Endothelial cell of umbilical vein (primary cell): Measurements from ENCODE around the gene SPECC1L. TPM values are rescaled to one million over a fixed set of nuclear protein-coding genes. Genes with fewer than 3 reads are reported as not detected.

Experiments used
- BruUV-seq: library from RNA; stranded (reverse); fragments of 400-500 nt; replicated peaks from 2 replicates; lab custom pipeline; 2021; lab: Mats Ljungman, UMichigan
- CTCF ChIA-PET: fragments of 300-600, 350-600 bp; sonication (Branson Sonifier 250); formaldehyde crosslinking; loops from one replicate; lab custom pipeline; 2021; ENCODE audit warnings: antibody characterized with exemption, inconsistent platforms; lab: Charles Lee
- POLR2A ChIA-PET: fragments of 300-600, 350-600 bp; sonication (Branson Sonifier 250); formaldehyde crosslinking; loops from one replicate; lab custom pipeline; 2021; ENCODE audit warnings: antibody characterized with exemption, inconsistent platforms; lab: Charles Lee
- DNase-seq: peaks from one replicate; pipeline ENCODE4 v3.0.0-alpha.2; 2011; ENCODE audit warnings: low read depth, low spot score
- FAIRE-seq: peaks from 2 replicates; lab custom pipeline; 2011; peaks lifted over from hg19 to GRCh38; lab: Jason Lieb, UNC
- H2AFZ ChIP-seq: 2 replicates; pipeline ENCODE4 v1.6.0; 2012; ENCODE audit warnings: low read depth, low read length, control low read depth, inconsistent platforms
- H3K27ac ChIP-seq: 2 replicates; pipeline ENCODE4 v1.5.1; 2011; ENCODE audit warnings: low read depth, mild to moderate bottlenecking, control low read depth, low read length, moderate library complexity; ENCODE audit not compliant: insufficient read depth
- H3K27me3 ChIP-seq, 2 experiments: 2 replicates each; pipeline versions ENCODE4 v1.6.0 to v1.6.1; 2011; ENCODE audit warnings: low read length in 2 of 2, mixed read lengths in 1 of 2; ENCODE audit not compliant: control insufficient read depth in 2 of 2, insufficient read depth in 2 of 2
- H3K36me3 ChIP-seq, 2 experiments: 2 replicates in 1 of 2; 3 replicates in 1 of 2; pipeline ENCODE4 v1.5.1; 2011; ENCODE audit warnings: low read length in 2 of 2, mild to moderate bottlenecking in 1 of 2, moderate library complexity in 1 of 2; ENCODE audit not compliant: control insufficient read depth in 2 of 2, insufficient read depth in 2 of 2; ENCODE audit errors: extremely low read depth in 1 of 2
- H3K4me1 ChIP-seq: 3 replicates; pipeline ENCODE4 v1.5.1; 2011; ENCODE audit warnings: mild to moderate bottlenecking, low read length; ENCODE audit not compliant: control insufficient read depth, insufficient read depth; ENCODE audit errors: extremely low read depth
- H3K4me2 ChIP-seq: 2 replicates; pipeline ENCODE4 v1.6.1; 2011; ENCODE audit warnings: low read length, control low read depth, mixed read lengths; ENCODE audit not compliant: insufficient read depth
- H3K4me3 ChIP-seq, 3 experiments: fragments of 200-600 bp in 1 of 3; sonication (generic), shearing (Covaris generic) in 1 of 3; replicated peaks in 1 of 3; 2 replicates each; pipeline ENCODE4 v1.5.1; 2011 to 2016; ENCODE audit warnings: control low read depth in 3 of 3, low read length in 3 of 3, mild to moderate bottlenecking in 2 of 3, inconsistent platforms in 1 of 3, low read depth in 1 of 3, moderate library complexity in 1 of 3; ENCODE audit not compliant: insufficient read depth in 1 of 3
- H3K79me2 ChIP-seq: 2 replicates; pipeline ENCODE4 v1.6.0; 2012; ENCODE audit warnings: low read length, inconsistent platforms; ENCODE audit not compliant: control insufficient read depth, insufficient read depth
- H3K9ac ChIP-seq: replicated peaks from 2 replicates; pipeline ENCODE3; 2011; ENCODE audit warnings: low read length, control low read depth; ENCODE audit not compliant: insufficient read depth; ENCODE audit errors: extremely low read depth
- H3K9me1 ChIP-seq: replicated peaks from 3 replicates; pipeline ENCODE4 v1.6.0; 2011; ENCODE audit warnings: mild to moderate bottlenecking, low read length; ENCODE audit not compliant: control insufficient read depth, insufficient read depth; ENCODE audit errors: extremely low read depth
- H3K9me3 ChIP-seq: replicated peaks from 2 replicates; pipeline ENCODE4 v1.5.1; 2012; ENCODE audit warnings: low read length, inconsistent platforms; ENCODE audit not compliant: control insufficient read depth, insufficient read depth
- H4K20me1 ChIP-seq: replicated peaks from 2 replicates; pipeline ENCODE3; 2011; ENCODE audit warnings: mild to moderate bottlenecking, low read length; ENCODE audit not compliant: control insufficient read depth, insufficient read depth; ENCODE audit errors: extremely low read depth
- CTCF ChIP-seq, 2 donors: IDR thresholded peaks; 1 replicate in 1 of 2; 2 replicates in 1 of 2; pipeline ENCODE4 v1.5.1; 2011; ENCODE audit warnings: low read length in 2 of 2, mild to moderate bottlenecking in 2 of 2, moderate library complexity in 2 of 2, control low read depth in 1 of 2, inconsistent platforms in 1 of 2, low read depth in 1 of 2; ENCODE audit not compliant: insufficient read depth in 1 of 2; ENCODE audit errors: extremely low read depth in 1 of 2
- EZH2 ChIP-seq: IDR thresholded peaks from 2 replicates; pipeline ENCODE4 v1.6.1; 2012; ENCODE audit warnings: borderline replicate concordance, low read depth, mild to moderate bottlenecking, moderate library complexity, low read length, inconsistent platforms; ENCODE audit not compliant: severe bottlenecking
- FOS ChIP-seq: IDR thresholded peaks from 2 replicates; pipeline ENCODE4 v1.6.1; 2011; ENCODE audit warnings: mild to moderate bottlenecking, low read length, moderate library complexity, borderline replicate concordance; ENCODE audit not compliant: insufficient read depth
- GATA2 ChIP-seq: IDR thresholded peaks from 2 replicates; pipeline ENCODE4 v1.7.0; 2011; ENCODE audit warnings: low read depth, mild to moderate bottlenecking, moderate library complexity, mixed read lengths, low read length; ENCODE audit not compliant: insufficient read length, insufficient read depth
- JUN ChIP-seq: IDR thresholded peaks from 2 replicates; pipeline ENCODE4 v1.6.1; 2011; ENCODE audit warnings: borderline replicate concordance, low read depth; ENCODE audit not compliant: insufficient read length, insufficient read depth
- MAX ChIP-seq: IDR thresholded peaks from 2 replicates; pipeline ENCODE4 v1.6.1; 2011; ENCODE audit not compliant: insufficient read depth, insufficient read length
- MYC ChIP-seq: IDR thresholded peaks from one replicate; pipeline ENCODE4 v1.6.1; 2011; ENCODE audit warnings: mild to moderate bottlenecking, low read depth, low read length
- POLR2A ChIP-seq: IDR thresholded peaks from 2 replicates; pipeline ENCODE4 v1.6.1; 2012; ENCODE audit warnings: low read depth, mild to moderate bottlenecking, control low read depth, low read length
- POLR2AphosphoS5 ChIP-seq: IDR thresholded peaks from 2 replicates; pipeline ENCODE4 v1.6.1; 2012; ENCODE audit warnings: low read depth, mild to moderate bottlenecking, control low read depth, low read length, moderate library complexity; ENCODE audit not compliant: insufficient read depth
- dilution Hi-C: fragments of 300-500 bp; cut with MboI; formaldehyde crosslinking; loops from one replicate; pipeline ENCODE4 v1.15.0; 2019; ENCODE audit warnings: low sequenced_read_pairs; ENCODE audit not compliant: extremely low pct_ligation_motif_present
- intact Hi-C: fragments of 100-400 bp; cut with micrococcal nuclease; formaldehyde crosslinking; loops from one replicate; pipeline ENCODE4 v1.10.0; 2022
- polyA plus RNA-seq, 4 experiments: library from polyadenylated mRNA; depleted of rRNA in 3 of 4; stranded (reverse) in 3 of 4; unstranded in 1 of 4; fragments of >200 nt; gene quantifications; 2 replicates each; pipeline versions ENCODE4 v1.2.1 to v1.2.3, GENCODE V29; 2011 to 2012; ENCODE audit warnings: missing spikeins in 1 of 4
- total RNA-seq: library from RNA; stranded (reverse); gene quantifications from 2 replicates; pipeline ENCODE4 v1.2.3, GENCODE V29; 2021

SPECC1L gene
- total and polyA plus RNA-seq, 2 donors (not counting 3 experiments of a cell fraction or from before 2014, with no cell fraction given): 22.8 to 79.3 TPM

GRCh38 chr22:24400726-24401596 lies 130.3 kb downstream of the SPECC1L start:
- no peaks in the 10 kb centered on the region for H3K27me3 ChIP-seq
- peaks cover 5% of the 10 kb centered on the region for H3K79me2 ChIP-seq
- no peaks in the 10 kb centered on the region for H3K36me3 ChIP-seq
- TF ChIP-seq MAX: no peak
- TF ChIP-seq FOS: peak; percentile 15
- H3K4me3 ChIP-seq: no peak overlapping the region
- H2AFZ ChIP-seq: no peak overlapping the region
- ChIA-PET CTCF (interaction anchor here (0.8 to 1.2 kb wide), 2 partner anchors 17 to 21 kb away, joined by 3 read pairs; no protein-coding TSS in a partner anchor), POLR2A (no interaction called here)
- H4K20me1 ChIP-seq: no peaks in the 10 kb centered on the region
- H3K9me3 ChIP-seq: no peaks in the 10 kb centered on the region
- FAIRE-seq: peak; percentile 77
- H3K4me2 ChIP-seq: peak overlapping the region; percentile 17
- no peak for DNase-seq
- no TSS peak for BruUV-seq
- no peaks in the 10 kb centered on the region for H3K9me1 ChIP-seq
- dilution Hi-C loops (no loop called here), intact Hi-C loops (loop anchor here (5.0 kb wide), 2 partner anchors 44 to 74 kb away; no protein-coding TSS in a partner anchor)
- H3K27ac ChIP-seq: peak overlapping the region; percentile 27
- no peak overlapping the region for H3K9ac ChIP-seq
- peaks cover 47% of the 10 kb centered on the region for H3K4me1 ChIP-seq

DNA sequence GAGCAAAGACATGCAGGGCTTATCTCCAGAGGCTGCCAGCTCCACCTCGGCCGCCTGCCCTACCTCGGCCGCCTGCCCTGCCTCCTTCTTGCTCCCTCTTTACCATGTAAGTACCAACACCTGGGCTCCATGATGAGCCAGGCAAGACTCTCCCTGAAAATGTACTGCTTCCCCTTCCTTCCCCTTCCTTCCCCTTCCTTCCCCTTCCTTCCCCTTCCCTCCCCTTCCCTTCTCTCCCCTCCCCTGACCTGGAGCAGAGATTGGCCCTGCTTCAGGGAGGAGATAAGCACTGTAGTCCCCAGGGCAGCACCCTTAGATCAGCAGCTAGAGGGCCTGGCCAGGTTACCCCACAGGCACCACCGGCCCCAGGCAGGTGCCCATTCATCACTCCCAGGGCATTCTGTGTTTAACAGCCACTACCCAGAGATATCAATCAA lies 131.3 kb downstream of the SPECC1L start:
- Histone ChIP-seq H2AFZ (no peak overlapping the region), H3K36me3 (no peaks in the 10 kb centered on the region), H3K9me3 (no peaks in the 10 kb centered on the region), H3K27me3 (no peaks in the 10 kb centered on the region), H3K79me2 (peaks cover 5% of the 10 kb centered on the region), H3K9ac (no peak overlapping the region), H3K4me2 (no peak overlapping the region), H3K4me3 (no peak overlapping the region), H4K20me1 (no peaks in the 10 kb centered on the region), H3K9me1 (no peaks in the 10 kb centered on the region), H3K4me1 (peaks cover 51% of the 10 kb centered on the region), H3K27ac (peak overlapping the region; percentile 53)
- CTCF ChIA-PET: interaction anchor here (0.8 to 1.7 kb wide), 10 partner anchors 8 to 124 kb away, joined by 3 to 7 read pairs (median 3); no protein-coding TSS in a partner anchor
- no peak for DNase-seq
- intact Hi-C loops (loop anchor here (1.0 to 5.0 kb wide), 3 partner anchors 18 to 75 kb away; no protein-coding TSS in a partner anchor), dilution Hi-C loops (no loop called here)
- BruUV-seq: no TSS peak
- POLR2A ChIA-PET: interaction anchor here (1.2 kb wide), 1 partner anchor 11 kb away, joined by 4 read pairs; no protein-coding TSS in a partner anchor
- FAIRE-seq: peak; percentile 15
- TF ChIP-seq GATA2: no peak
- TF ChIP-seq JUN: no peak
- TF ChIP-seq MAX: no peak
- TF ChIP-seq POLR2A: no peak
- no peak for TF ChIP-seq CTCF (IDR thresholded peaks at IDR 0.05; ENCODE audit: extremely low read depth in 1 of 2, insufficient read depth in 1 of 2, low read depth in 1 of 2, low read length in 2 of 2)
- no peak for TF ChIP-seq POLR2AphosphoS5
- TF ChIP-seq MYC: no peak
- TF ChIP-seq EZH2: no peak
- no peak for TF ChIP-seq FOS
